ENCODE data around the gene PLEKHG1.

The PLEKHG1 gene

DNA sequence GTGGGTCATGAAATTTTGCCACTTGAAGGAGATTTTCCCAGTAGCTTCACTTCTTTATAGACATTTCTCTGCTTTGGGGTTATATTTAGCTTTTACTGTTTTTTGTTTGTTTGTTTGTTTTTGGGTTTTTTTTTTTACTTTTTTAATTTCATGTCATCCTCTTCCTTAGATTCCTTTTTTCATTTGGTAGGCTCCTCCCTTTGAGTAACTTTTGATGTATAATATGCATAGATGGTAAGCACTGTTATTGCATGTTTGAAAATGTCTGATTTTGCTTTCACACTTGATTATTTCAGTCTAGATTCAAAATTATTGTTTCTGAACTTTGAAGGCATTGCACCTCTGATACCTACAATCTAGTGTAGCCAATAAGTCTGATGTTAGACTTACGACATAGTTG, 37.6 kb downstream of the PLEKHG1 start:
- H3K4me3 ChIP-seq (ENCODE audit: low read depth, low read length) = no peak overlapping the region

- H3K4me3 ChIP-seq (ENCODE audit: low read depth, low read length) = no peak overlapping the region
These were observed 38.6 kb downstream of the PLEKHG1 start for GRCh38 chr6:150638267-150638666.

DNA sequence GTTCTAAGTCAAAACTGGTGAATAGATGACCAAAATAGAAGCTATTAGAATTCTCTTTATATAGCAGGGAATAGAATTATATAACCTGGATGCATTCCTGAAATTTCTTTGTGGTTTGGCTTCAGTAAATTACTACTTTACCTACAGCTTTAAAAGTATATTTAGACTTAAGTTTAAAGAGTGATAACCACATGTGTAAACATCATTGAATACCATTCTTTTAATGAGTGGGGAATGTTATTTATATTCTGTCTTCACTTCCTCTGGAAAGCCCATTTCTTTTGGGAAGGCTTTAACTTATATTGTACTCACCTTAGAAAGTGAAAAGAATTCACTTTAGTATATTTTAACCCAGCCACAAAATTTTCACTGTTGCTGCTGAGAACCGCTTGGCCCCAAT, 39.1 kb downstream of the PLEKHG1 start:
- H3K4me3 ChIP-seq (ENCODE audit: low read depth, low read length) = no peak overlapping the region

DNA sequence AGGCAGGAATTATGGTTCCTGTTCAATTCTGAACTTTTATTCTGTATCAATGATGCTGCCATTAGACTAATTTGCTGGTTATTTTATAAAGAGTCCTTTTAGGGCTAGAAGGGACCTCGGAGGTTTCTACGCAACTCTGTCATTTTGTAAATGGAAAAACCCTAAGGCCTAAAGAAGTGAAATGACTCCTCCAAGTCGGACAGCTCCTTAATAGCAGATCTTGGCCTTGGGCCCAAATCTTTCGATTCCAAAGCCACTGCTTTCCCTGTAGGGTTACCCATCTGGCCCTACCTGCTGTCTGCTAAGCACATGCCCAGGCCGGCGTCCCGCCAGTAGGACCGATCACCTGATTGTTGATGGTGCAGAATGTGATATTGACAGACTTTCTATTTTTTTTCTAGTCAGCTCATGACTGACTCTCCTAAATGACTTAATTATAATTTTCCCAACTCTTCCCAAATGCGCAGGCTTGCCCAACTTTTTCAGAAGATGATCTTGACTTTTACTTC, 40.2 kb downstream of the PLEKHG1 start:
- no peak overlapping the region for H3K4me3 ChIP-seq (ENCODE audit: low read depth, low read length)

DNA sequence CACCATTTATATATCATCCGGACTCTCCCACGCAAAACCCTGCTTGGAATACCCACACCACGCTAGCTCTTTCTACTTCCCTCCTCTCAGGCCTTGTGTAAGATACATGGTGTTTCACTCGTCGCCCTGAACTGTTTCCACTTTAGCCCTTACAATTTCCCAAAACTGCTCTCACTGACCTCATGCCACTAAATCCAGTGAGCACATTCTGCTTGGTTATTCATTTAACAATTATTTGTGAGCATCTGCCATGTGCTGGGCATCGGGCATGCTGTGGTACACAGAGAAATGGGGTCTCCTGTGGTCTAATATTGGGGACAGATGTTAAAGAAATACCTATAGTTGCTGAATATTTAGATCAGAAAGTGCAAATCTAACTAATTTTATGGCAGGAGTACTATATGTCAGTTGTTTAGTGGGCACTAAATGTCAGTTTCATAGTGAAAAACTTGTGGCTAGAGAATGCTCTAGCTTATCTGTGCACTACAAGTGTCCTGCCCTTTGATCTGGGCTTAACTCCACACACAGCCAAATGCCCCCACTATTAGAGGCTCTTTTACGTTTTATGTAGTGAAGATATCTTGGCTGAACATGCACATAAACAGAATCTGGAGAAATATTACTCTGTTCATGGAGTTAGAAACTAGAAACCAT, 41.0 kb downstream of the PLEKHG1 start:
- no peak overlapping the region for H3K4me3 ChIP-seq (ENCODE audit: low read depth, low read length)

- H3K4me3 ChIP-seq (ENCODE audit: low read depth, low read length) = no peak overlapping the region
These were observed 41.9 kb downstream of the PLEKHG1 start for GRCh38 chr6:150641398-150642139.

DNA sequence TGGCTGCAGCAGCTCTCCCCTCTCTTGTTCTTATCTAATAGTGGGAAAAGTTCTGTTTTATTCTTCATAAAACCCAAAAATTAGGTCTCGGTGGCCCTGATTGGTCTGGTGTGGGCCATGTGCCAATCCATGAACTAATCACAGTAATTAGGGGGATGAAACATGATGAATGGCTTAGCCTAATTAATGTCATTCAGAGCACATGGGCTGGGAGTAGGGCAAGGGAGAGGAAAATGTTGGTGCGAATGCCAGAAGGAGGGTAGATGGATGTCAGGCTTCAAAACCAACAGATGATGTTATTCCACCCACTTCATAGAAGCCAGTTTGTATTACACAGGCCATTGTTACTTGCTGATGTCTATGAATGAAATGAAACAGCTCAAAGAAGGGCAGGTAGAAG, 46.5 kb downstream of the PLEKHG1 start:
- H3K4me3 ChIP-seq (ENCODE audit: low read depth, low read length) = no peak overlapping the region

DNA sequence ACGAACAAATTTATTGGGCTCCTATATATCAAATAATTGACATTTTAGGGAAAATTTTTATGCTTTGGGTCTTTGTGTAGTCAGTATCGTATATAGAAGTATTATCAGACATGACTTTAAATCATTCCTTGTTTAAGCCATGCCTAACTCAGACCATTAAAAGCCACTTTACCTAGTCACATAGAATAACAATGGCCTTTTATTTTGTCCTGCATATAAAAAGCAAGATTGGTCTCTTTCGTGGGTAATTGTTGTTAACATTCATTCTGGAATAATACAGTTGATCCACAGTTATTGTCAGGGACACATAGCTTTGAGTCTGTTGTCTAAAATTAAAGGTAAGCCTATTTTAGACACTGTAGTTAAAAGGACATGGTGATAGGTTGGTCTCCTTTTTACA, 47.4 kb downstream of the PLEKHG1 start:
- H3K4me3 ChIP-seq (ENCODE audit: low read depth, low read length) = no peak overlapping the region

Data from iPS-11a (cell line).